Omental fat pad (tissue), 4 donors: ENCODE results near the gene DCLK1. TPM values are rescaled to one million over a fixed set of nuclear protein-coding genes. Genes with fewer than 3 reads are reported as not detected.

Experiments
- ATAC-seq: fragments of 150-250 bp; one replicate; pipeline ENCODE4 v1.9.1; 2016; ENCODE audit warnings: mild to moderate bottlenecking, moderate library complexity; ENCODE audit not compliant: low FRiP score
- DNase-seq: peaks from one replicate; pipeline ENCODE4 v3.0.0-alpha.2; 2019; ENCODE audit warnings: low spot score
- total RNA-seq, 4 donors: library from RNA; depleted of rRNA; stranded (reverse); fragments of >200 nt; gene quantifications; one replicate each; pipeline ENCODE4 v1.1.0, GENCODE V29; 2016
- TF ChIP-seq, protein P1 (sequence below), 3 donors: fragments of 450-650 bp; IDR thresholded peaks; one replicate each; pipeline ENCODE4 v1.5.1; 2016 to 2017; ENCODE audit warnings: antibody characterized with exemption in 3 of 3, mild to moderate bottlenecking in 3 of 3, moderate library complexity in 2 of 3

Gene DCLK1
- total RNA-seq, 4 donors from 2014 or later: 13.9 to 206 (median 30.5) TPM

DNA sequence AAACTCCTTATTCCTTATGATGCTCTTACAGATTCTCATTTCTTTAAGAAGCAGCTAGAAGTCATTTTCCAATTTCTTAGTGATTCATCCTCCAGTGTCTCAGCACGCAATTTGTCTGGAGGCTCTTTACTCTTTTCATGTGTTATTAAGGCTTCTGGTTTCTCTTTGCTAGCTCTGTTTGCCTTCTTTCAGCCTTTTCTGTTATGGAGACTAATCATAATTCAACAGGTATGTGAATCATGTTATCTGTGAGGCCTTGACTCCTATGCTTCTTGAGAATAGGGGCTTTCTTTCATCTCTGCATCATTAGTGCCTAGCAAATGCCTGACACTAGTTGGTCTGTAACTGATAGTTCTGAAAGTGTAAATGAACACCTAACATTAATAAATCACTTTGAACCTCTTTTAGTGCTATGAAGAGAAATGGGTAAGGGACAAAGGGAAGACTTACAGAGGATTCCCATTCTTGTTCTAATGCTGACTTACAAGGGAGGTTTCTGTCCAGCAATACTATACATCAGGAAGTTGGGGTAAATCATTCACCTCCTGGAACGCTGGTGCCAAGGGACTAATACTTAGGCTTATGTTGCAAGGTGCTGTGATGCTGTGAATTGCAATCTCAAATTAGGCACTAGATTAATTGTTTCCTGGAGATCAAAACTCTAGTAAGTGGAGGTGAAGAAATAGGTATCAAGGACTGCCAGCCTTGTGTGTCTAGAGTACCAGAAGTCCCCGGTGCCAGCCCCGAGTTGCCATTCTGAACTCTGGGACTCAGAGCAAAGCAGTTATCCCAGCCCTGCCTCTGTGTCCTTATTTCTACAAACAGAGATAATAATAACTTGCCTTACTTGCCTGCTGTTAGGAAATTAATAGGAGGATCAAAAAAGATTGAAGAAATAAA lies 265.6 kb downstream of the DCLK1 start:
- DNase-seq: no peak
- TF ChIP-seq, protein P1, sequence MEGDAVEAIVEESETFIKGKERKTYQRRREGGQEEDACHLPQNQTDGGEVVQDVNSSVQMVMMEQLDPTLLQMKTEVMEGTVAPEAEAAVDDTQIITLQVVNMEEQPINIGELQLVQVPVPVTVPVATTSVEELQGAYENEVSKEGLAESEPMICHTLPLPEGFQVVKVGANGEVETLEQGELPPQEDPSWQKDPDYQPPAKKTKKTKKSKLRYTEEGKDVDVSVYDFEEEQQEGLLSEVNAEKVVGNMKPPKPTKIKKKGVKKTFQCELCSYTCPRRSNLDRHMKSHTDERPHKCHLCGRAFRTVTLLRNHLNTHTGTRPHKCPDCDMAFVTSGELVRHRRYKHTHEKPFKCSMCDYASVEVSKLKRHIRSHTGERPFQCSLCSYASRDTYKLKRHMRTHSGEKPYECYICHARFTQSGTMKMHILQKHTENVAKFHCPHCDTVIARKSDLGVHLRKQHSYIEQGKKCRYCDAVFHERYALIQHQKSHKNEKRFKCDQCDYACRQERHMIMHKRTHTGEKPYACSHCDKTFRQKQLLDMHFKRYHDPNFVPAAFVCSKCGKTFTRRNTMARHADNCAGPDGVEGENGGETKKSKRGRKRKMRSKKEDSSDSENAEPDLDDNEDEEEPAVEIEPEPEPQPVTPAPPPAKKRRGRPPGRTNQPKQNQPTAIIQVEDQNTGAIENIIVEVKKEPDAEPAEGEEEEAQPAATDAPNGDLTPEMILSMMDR (IDR thresholded peaks at IDR 0.05): no peak
- no peak for ATAC-seq

- DNase-seq: no peak
- TF ChIP-seq, protein P1 (IDR thresholded peaks at IDR 0.05): no peak
These were observed 270.5 kb downstream of the DCLK1 start for GRCh38 chr13:35860661-35861060.

DNA sequence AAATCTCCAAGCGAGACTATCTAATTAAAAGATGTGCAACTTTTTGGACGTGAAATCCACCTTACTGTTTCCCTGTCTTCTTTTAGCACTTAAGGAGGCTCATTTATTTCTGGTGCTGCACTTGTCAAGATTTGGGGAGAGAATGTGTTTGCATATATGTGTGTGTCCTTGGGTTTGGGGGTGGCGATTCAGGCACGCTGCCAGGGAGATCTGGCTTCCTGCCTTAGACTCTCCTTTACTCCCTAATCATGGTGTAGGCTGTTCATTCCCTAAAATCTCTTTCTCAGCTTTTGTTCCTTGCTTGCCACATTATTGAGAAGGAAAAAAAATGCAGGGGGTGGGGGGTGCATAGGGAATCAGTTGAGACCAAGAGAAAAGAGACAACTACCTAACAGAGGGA lies 271.2 kb downstream of the DCLK1 start:
- DNase-seq (no peak), ATAC-seq (no peak)
- TF ChIP-seq, protein P1 (IDR thresholded peaks at IDR 0.05): no peak

More at GRCh38 chr13:35860661-35861060, 270.5 kb downstream of the DCLK1 start:
- no peak for ATAC-seq

GRCh38 chr13:35858665-35859064 lies 272.5 kb downstream of the DCLK1 start:
- ATAC-seq: peak; percentile 55
- no peak for DNase-seq
- TF ChIP-seq, protein P1 (IDR thresholded peaks at IDR 0.05): no peak

GRCh38 chr13:35857769-35858168 lies 273.4 kb downstream of the DCLK1 start:
- TF ChIP-seq, protein P1 (IDR thresholded peaks at IDR 0.05): no peak
- DNase-seq (no peak), ATAC-seq (no peak)

- no peak for ATAC-seq
These were observed 274.3 kb downstream of the DCLK1 start for GRCh38 chr13:35856721-35857364.

More at GRCh38 chr13:35856721-35857364, 274.3 kb downstream of the DCLK1 start:
- no peak for DNase-seq
- TF ChIP-seq, protein P1 (IDR thresholded peaks at IDR 0.05): no peak
